ENCODE results near the gene NFAM1.

Gene NFAM1

DNA sequence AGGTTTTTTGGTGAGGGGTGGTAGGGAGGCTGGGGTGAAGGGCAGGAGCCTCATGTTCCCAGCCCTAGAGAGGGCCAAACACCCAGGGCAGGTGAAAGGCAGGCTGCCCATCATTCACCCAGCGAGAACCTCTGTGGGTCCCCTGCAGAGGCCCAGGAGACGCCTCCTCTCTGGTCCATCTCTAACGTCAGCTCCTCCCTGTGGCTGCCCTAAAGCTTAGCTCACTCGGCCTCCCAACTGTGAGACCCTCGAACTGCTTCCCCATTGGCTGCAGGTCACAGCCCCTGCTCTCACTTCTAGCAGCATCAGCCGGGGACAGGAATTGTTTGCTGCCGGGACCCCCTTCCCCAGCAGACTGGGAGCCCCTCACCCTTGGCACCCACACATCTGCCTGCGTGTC is 615 bp upstream of the NFAM1 start:
- Mint-ChIP-seq H3K4me3 (no peak overlapping the region), H3K27ac (no peak overlapping the region), H3K27me3 (peaks cover 61 to 90% of the 10 kb centered on the region in 2 donors), H3K9me3 (no peaks in the 10 kb centered on the region), H3K4me1 (peaks cover 11 to 28% of the 10 kb centered on the region in 2 donors), H3K36me3 (no peaks in the 10 kb centered on the region)
- DNase-seq (no peak), ATAC-seq (replicated peaks) (no peak)

DNA sequence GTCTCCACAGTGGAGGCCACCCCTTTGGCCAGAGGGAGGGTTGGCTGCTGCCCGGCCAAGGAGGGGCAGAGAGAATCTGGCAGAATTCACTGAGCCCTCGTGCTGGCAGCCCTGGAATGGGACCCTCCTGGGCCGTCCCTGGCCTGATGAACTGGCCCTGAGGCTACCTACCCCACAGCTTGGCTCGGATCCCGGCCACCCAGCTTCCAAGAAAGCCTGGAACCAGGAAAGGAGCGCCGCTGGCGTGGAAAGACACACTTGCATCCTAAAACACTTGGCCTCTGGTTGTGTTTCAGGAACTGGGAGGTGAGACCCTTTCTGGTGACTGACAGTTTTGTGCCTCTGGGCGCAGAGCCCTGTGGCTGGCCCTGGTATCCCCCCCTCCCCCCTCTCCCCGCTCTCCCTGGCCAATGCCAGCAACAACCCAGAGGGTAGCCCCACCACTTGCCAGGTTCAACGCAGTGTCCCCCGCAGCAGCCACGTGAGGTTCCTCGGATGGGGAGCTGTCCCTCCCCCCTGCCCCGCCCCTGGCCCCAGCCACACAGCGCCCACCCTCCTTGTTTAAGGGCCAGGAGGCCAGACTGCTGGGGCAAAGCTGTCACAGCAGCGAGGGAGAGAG is 693 bp downstream of the NFAM1 start:
- no peak for DNase-seq
- no peak for ATAC-seq (replicated peaks)
- Mint-ChIP-seq H3K27ac (no peak overlapping the region), H3K4me3 (peak overlapping the region in 1 of 2 donors; percentile 45), H3K27me3 (peaks cover 73 to 92% of the 10 kb centered on the region in 2 donors), H3K36me3 (no peaks in the 10 kb centered on the region), H3K4me1 (peaks cover 6 to 15% of the 10 kb centered on the region in 2 donors), H3K9me3 (no peaks in the 10 kb centered on the region)

DNA sequence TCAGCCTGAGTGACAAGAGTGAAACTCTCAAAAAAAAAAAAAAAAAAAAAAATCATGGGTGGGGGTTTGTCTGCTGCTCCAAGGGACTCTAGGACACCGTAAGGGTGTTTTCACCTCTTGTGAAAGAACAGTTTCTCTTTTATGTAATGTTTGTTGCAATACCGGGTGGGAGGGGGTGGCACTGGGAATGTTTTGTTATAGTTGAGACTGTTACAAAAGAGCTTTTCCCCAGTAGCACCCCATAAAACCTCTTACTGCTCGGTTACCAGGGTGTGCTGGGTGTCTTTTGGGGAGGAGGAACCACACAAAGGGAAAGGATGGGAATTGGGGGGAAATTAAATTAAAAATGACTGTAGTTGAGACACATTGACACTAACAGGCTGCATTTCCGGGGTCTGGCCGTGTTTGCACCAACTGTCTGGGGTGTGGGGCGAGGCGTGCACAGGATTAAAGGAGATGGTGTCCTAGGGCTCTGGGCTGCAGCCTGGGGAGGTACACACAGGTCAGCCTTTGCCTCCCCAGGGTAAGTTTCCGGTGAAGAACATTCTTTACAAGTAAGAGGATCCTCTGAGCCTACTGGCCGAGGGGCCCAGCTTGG is 1.6 kb downstream of the NFAM1 start:
- peak overlapping the region; percentile 54 for H3K27ac Mint-ChIP-seq

DNA sequence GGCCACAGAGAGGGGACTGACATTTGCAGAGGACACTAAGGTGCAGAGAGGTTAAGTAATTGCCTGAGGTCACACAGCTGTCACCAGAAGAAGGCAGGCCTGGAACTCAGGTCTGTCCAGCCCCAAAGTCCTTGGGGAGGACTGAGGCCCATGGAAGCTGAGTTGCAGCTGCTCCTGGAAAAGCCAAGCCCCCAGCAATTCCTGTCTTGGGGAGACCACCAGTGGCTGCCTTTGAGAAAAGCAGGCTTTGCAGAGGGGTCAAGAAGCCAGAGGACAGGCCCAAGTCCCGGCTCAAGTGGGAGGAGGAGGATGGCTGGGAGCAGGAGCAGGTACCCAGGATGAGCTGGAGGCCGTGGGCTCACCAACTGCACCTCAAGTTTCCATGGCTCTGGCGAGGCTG is 3.4 kb downstream of the NFAM1 start:
- Mint-ChIP-seq H3K27ac (no peak overlapping the region), H3K27me3 (peaks cover 75 to 89% of the 10 kb centered on the region in 2 donors), H3K9me3 (no peaks in the 10 kb centered on the region), H3K36me3 (no peaks in the 10 kb centered on the region), H3K4me1 (peaks cover 3 to 9% of the 10 kb centered on the region in 2 donors), H3K4me3 (no peak overlapping the region)
- no peak for ATAC-seq (replicated peaks)
- DNase-seq, result no peak

More for the DNA sequence above, 1.6 kb downstream of the NFAM1 start:
- ATAC-seq (replicated peaks), result no peak
- H3K4me1 Mint-ChIP-seq, result peaks cover 3 to 9% of the 10 kb centered on the region in 2 donors
- no peaks in the 10 kb centered on the region for H3K36me3 Mint-ChIP-seq
- no peak overlapping the region for H3K4me3 Mint-ChIP-seq
- H3K27me3 Mint-ChIP-seq, result peaks cover 77 to 92% of the 10 kb centered on the region in 2 donors
- no peak for DNase-seq
- H3K9me3 Mint-ChIP-seq, result no peaks in the 10 kb centered on the region

DNA sequence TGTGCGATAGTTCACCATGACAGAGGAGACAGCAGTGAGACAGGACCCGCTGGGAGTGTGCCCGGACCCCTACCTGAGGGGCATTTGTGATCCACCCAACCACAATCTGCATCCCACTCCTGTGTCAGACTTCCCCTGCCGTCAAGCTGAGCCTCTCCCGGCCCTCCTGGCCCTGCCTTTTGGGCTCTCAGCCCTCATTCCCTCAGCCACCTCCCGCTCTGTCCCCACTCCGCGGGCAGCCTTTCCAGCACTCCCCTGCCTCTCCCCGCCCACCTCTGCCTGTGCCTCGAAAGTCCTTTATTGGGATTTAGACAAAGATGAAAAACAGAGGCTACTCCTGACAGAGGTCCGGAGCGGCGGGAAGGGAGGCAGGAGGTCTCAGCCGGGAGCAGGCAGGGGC is 4.2 kb downstream of the NFAM1 start:
- no peak overlapping the region for H3K4me3 Mint-ChIP-seq
- H3K36me3 Mint-ChIP-seq, result no peaks in the 10 kb centered on the region
- H3K4me1 Mint-ChIP-seq, result peaks cover 3 to 9% of the 10 kb centered on the region in 2 donors
- H3K27me3 Mint-ChIP-seq, result peaks cover 67 to 84% of the 10 kb centered on the region in 2 donors
- DNase-seq (no peak), ATAC-seq (replicated peaks) (no peak)
- H3K27ac Mint-ChIP-seq, result no peak overlapping the region
- no peaks in the 10 kb centered on the region for H3K9me3 Mint-ChIP-seq

DNA sequence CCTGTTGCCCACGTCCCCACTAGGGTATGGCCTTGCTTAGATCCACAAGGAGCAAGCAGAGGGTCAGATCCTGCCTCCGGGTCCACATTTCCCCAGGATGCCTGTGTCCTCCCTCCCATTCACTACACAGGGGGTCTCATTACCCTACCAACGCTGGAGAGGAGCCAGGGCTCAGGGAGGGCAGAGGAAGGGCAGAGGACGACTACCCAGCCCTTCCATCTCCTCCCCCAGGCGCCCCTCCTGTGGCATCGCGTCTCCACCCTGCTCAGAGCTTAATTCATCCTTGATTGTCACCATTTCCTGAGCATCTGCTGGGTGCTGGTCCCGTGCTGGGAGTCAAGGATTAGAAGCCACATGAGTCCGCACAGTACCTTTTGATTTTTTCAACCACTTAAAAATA is 5.0 kb downstream of the NFAM1 start:
- ATAC-seq (replicated peaks) (no peak), DNase-seq (no peak)
- no peak overlapping the region for H3K4me3 Mint-ChIP-seq
- no peaks in the 10 kb centered on the region for H3K36me3 Mint-ChIP-seq
- peaks cover 3 to 5% of the 10 kb centered on the region in 2 donors for H3K4me1 Mint-ChIP-seq
- no peak overlapping the region for H3K27ac Mint-ChIP-seq
- peaks cover 67 to 84% of the 10 kb centered on the region in 2 donors for H3K27me3 Mint-ChIP-seq
- no peaks in the 10 kb centered on the region for H3K9me3 Mint-ChIP-seq

DNA sequence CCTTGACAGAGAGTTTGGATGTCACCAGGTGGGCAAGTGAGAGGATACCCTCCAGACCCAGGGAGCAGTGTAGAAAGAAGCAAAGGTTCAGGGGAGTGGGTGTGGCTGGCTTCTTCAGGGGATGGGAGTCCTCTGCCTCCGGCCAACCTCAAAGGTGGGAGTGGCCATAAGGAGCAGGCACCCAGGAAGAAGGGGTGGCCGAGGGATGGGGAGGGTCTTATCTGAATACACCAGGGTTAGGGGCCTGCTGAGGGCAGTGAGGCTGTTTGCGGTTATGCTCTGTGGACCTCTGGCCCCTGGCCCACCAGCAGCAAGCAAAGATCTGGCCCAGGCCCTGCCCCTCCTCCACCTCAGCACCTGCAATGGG is 6.2 kb downstream of the NFAM1 start:
- H3K4me1 Mint-ChIP-seq, result peaks cover 2 to 5% of the 10 kb centered on the region in 2 donors
- ATAC-seq (replicated peaks) (no peak), DNase-seq (no peak)
- H3K36me3 Mint-ChIP-seq, result no peaks in the 10 kb centered on the region
- H3K9me3 Mint-ChIP-seq, result no peaks in the 10 kb centered on the region
- H3K27me3 Mint-ChIP-seq, result peaks cover 64 to 81% of the 10 kb centered on the region in 2 donors
- H3K4me3 Mint-ChIP-seq, result no peak overlapping the region
- H3K27ac Mint-ChIP-seq, result no peak overlapping the region

DNA sequence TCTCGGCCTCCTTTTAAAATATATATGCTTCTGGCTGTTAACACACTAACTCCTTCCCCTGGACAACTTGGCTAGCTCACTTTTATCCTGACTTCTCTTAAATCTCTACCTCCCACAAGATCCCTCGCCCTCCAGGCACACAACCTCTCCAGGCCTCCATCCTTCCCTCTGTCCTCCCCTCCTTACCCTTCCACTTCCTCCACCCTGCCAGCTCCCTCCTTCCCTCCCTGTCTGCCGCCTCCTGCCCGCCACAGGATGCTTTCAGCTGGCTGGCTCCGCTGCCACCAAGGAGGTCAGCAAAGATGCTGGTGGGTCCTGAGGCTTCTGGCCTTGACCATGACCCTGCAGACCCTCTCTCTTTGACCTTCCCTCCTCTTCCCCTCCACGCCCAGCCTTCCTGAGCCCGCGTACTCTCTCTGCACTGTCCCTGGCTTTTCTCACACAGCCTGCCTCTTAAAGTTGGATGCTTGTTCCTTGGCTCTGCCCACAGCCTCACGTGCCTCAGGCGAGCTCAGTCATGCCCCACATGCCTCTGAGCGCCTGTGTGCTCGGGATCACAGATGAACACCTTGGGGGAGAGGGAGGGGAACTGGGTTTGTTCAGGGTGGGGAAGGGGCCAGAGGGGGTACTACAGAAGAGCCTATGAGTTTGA is 6.7 kb downstream of the NFAM1 start:
- no peaks in the 10 kb centered on the region for H3K9me3 Mint-ChIP-seq
- no peak for ATAC-seq (replicated peaks)

DNA sequence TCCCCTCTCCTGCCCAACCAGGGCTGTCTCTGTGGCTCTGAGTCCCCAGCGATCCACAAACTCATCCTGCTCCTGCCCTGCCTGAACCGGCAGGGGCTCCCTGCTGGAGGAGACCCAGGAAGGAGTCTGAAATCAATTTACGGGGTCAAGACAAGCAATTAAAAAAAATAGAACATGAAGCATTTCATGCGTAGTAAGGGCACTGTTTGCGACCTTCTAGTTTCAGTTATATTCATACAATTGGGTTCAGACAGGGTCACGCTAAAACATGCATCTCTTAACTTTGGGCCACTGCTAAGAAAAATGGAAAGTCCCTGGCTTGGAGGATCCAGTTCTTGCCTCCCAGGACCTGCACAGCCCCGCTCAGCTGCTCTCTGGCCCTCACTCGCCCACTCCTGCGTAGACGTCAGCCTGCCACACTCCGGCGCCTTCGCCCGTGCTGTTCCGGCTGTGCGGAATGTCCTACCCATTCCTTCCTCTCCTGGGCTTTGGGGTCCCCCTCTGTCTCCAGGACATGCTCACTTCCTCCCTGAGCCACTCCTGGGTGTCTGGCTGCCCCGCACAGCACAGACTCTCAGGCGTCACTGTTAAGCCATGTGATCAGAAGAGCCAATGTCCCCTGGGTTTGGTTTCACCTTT is 12.8 kb downstream of the NFAM1 start:
- Mint-ChIP-seq H3K4me1 (peaks cover 5 to 14% of the 10 kb centered on the region in 2 donors), H3K9me3 (no peaks in the 10 kb centered on the region), H3K27me3 (peaks cover 22 to 36% of the 10 kb centered on the region in 2 donors), H3K4me3 (peak overlapping the region in 1 of 2 donors; percentile 40), H3K36me3 (no peaks in the 10 kb centered on the region), H3K27ac (peak overlapping the region; percentile 72)
- ATAC-seq (replicated peaks) (peak; percentile 61 to 94), DNase-seq (peak; percentile 50)

More for the DNA sequence above, 6.7 kb downstream of the NFAM1 start:
- H3K4me3 Mint-ChIP-seq, result no peak overlapping the region
- H3K27ac Mint-ChIP-seq, result no peak overlapping the region
- peaks cover 59 to 76% of the 10 kb centered on the region in 2 donors for H3K27me3 Mint-ChIP-seq
- H3K36me3 Mint-ChIP-seq, result no peaks in the 10 kb centered on the region
- peaks cover 2 to 5% of the 10 kb centered on the region in 2 donors for H3K4me1 Mint-ChIP-seq
- DNase-seq, result no peak

DNA sequence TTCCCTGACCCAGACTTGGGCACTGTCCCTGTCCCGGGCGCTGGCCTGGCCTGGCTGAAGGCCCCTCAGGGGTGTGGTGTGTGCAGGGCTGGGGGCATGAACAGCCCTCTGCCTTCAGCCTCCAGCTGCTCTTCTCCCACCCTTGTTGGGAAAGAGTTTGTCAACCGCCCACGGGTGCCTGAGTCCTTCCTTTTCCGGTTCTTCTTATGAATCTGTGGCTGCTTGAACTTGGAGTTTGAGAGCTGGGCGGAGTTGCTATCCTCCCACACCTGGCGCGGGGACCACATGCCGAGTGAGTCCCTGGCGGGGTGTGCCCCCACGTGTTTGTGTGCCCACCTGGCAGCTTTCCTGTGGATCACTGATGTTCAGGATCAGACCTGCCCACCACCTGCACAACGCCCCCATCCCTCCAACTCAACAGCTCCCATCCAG is 13.4 kb downstream of the NFAM1 start:
- Mint-ChIP-seq H3K27ac (peak overlapping the region; percentile 72), H3K36me3 (no peaks in the 10 kb centered on the region), H3K4me3 (no peak overlapping the region), H3K9me3 (no peaks in the 10 kb centered on the region), H3K27me3 (peaks cover 22 to 36% of the 10 kb centered on the region in 2 donors), H3K4me1 (peaks cover 5 to 14% of the 10 kb centered on the region in 2 donors)
- ATAC-seq (replicated peaks) (no peak), DNase-seq (no peak)

DNA sequence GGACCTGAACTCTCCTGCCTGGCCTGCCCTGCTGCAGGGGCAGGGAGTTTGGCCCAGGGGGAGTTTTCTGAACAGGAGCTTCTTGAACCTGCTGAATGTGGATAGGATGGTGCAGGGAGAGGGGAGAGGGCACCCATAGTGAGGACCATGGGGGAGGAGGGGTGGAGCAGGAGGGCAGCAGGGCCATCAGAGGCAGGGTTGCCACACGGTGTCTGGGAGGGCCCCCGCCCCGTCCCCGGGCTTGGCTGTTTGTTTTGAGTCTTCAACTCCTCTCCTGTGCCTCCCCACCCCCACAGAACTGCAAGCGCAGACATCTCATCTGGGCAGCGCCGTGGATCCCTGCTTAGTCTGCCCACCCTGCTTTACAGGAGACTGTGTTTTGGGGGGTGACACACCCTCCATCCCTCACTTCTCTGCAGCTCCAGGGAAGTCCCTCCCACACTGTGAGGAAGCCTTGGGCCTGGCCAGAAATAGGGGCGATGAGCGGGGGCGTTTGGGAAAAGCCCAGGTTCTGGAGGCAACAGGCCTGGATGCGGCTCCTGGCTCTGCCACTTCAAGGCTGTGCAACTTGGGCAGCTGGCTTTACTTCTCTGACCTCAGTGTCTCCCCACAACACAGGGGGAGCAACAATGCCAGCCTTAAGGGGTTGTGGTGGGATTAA is 14.4 kb downstream of the NFAM1 start:
- peaks cover 22 to 31% of the 10 kb centered on the region in 2 donors for H3K27me3 Mint-ChIP-seq
- no peaks in the 10 kb centered on the region for H3K9me3 Mint-ChIP-seq
- no peak overlapping the region for H3K27ac Mint-ChIP-seq
- ATAC-seq (replicated peaks), result no peak
- H3K36me3 Mint-ChIP-seq, result no peaks in the 10 kb centered on the region
- H3K4me1 Mint-ChIP-seq, result peaks cover 5 to 14% of the 10 kb centered on the region in 2 donors
- no peak overlapping the region for H3K4me3 Mint-ChIP-seq
- DNase-seq, result no peak

DNA sequence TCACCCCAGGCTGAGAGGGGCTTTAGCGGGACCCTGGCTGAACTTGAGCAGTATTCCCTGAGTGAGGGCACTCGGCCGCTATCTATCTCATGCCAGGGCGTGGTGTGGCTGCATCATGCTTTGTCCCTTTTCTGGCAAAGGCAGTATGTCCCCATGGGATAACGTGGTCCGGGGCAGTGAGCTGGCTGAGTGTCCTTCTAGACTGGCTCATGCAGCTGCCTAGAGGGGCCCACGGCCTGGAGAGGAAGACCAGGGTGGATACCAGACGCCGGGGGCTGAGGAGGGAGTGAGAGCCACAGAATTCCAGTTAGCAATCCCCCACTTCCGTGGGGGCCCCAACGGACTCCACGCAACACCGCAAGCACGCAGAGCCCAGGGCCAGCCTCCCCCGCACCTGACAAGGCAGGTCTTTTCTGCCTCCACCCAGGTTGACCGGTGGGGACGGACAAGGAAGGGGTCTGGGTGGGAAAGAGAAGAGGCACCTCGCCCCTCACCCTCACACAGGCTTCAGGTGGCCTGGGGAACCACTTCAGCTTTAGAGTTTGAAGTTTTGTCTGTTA is 15.5 kb downstream of the NFAM1 start:
- ATAC-seq (replicated peaks), result no peak
- Mint-ChIP-seq H3K27ac (no peak overlapping the region), H3K4me1 (peaks cover 5 to 14% of the 10 kb centered on the region in 2 donors)

DNA sequence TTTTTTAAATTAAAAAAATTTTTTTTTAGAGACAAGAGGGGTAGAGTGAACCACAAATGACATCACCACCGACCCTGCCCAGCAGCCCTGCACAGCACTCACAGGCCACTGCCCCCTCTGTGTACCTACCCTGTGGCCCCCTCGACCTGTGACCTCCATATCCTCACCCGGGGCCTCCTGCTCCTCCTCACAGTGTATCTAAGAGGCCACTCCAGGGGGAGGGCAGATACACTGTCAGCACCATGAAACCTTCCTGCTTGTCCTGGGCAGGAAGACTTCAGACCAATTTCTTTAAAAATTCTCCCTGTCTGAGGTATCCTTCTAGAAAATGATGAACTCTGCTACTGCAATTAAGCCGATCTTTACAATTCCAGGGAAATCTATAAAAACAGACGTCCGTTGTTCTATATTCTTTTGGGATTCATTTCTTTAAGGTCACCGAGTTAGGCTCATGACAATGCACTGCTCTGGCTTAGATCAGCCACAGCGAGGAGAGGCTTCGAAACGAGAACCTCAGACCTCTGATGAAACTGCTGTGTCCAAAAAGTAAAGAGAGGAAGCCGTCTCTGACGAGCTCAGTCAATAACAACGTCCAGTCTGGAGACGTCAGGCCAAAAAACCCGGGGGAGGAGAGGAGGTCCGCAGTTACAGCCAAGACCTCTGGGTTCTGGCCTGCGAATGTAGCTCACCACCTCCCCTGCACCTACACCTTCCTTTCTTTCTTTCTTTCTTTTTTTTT is 17.5 kb downstream of the NFAM1 start:
- no peaks in the 10 kb centered on the region for H3K9me3 Mint-ChIP-seq
- no peak overlapping the region for H3K27ac Mint-ChIP-seq
- no peaks in the 10 kb centered on the region for H3K36me3 Mint-ChIP-seq
- no peak for DNase-seq
- H3K4me1 Mint-ChIP-seq, result peaks cover 0 to 13% of the 10 kb centered on the region in 2 donors
- H3K27me3 Mint-ChIP-seq, result peaks cover 11 to 17% of the 10 kb centered on the region in 2 donors
- ATAC-seq (replicated peaks), result no peak
- no peak overlapping the region for H3K4me3 Mint-ChIP-seq

More for the DNA sequence above, 15.5 kb downstream of the NFAM1 start:
- no peak overlapping the region for H3K4me3 Mint-ChIP-seq
- DNase-seq, result no peak
- H3K9me3 Mint-ChIP-seq, result no peaks in the 10 kb centered on the region
- H3K27me3 Mint-ChIP-seq, result peaks cover 15 to 23% of the 10 kb centered on the region in 2 donors
- H3K36me3 Mint-ChIP-seq, result no peaks in the 10 kb centered on the region

Measured in stimulated activated naive B cell treated with anti-CD40 and anti-IgM and Interleukin-4, amounts not matched to agents 10 μg/mL and 1 μg/mL and 100 μg/mL, for 72 hours (primary cell).